Measurements from ENCODE around the gene GPS2. TPM values are rescaled to one million over a fixed set of nuclear protein-coding genes. Genes with fewer than 3 reads are reported as not detected.

GPS2 gene
- total and polyA plus RNA-seq, 11 donors, result 51.0 to 118 (median 62.3) TPM

DNA sequence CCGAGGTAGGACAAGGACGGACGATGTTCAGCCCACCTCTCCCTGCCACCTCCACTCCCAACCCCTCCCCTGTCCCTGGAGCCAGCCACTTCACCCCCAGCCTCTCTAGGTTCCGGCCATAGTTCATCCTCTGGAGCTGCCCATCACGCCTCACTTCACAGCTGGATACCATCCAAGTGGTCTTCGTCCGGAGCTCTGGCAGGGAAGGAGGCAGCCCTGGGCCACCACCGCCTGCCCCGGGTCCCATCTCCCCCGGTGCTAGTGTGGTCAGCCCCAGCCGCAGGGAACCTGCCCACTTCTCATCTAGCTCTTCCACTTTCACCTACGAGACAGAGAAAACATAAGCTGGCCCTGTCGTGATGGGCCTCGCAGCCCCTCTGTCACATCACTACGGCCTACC, 6.3 kb upstream of the GPS2 start:
- H3K4me3 ChIP-seq, result no peak overlapping the region
- ATAC-seq (no peak), DNase-seq (no peak)
- WGBS, 4 donors, result 83 to 93% (median 89%) methylated on average over 9 to 15 of the region's 15 CpGs
- H3K36me3 ChIP-seq, result peaks cover 0 to 99% (median 89%) of the 10 kb centered on the region in 9 donors
- intact Hi-C loops (cut with DNase I), result loop anchor here in 1 of 10 donors (1.0 kb wide), 1 partner anchor 11 kb away; no protein-coding TSS in a partner anchor
- H3K27me3 ChIP-seq, result no peaks in the 10 kb centered on the region
- TF ChIP-seq CTCF (IDR thresholded peaks at IDR 0.05) (no peak), POLR2A (IDR thresholded peaks at IDR 0.05) (no peak)
- no peak overlapping the region for H3K27ac ChIP-seq
- peaks cover 0 to 8% (median 0%) of the 10 kb centered on the region in 12 donors for H3K4me1 ChIP-seq
- H3K9me3 ChIP-seq, result no peaks in the 10 kb centered on the region

GRCh38 chr17:7318121-7318860, 3.1 kb upstream of the GPS2 start:
- no peak for DNase-seq

GRCh38 chr17:7317161-7317803, 2.1 kb upstream of the GPS2 start:
- intact Hi-C loops (cut with DNase I), result no loop called here
- H3K4me1 ChIP-seq, result peaks cover 3 to 34% (median 29%) of the 10 kb centered on the region in 12 donors
- H3K4me3 ChIP-seq, result no peak overlapping the region
- no peaks in the 10 kb centered on the region for H3K9me3 ChIP-seq
- no peak for ATAC-seq
- no peak for DNase-seq
- 82 to 85% (median 83%) methylated on average over 14 to 16 of the region's 16 CpGs for WGBS, 4 donors
- peaks cover 3 to 85% (median 77%) of the 10 kb centered on the region in 9 donors for H3K36me3 ChIP-seq
- H3K27ac ChIP-seq, result no peak overlapping the region
- no peaks in the 10 kb centered on the region for H3K27me3 ChIP-seq
- TF ChIP-seq CTCF (IDR thresholded peaks at IDR 0.05), result no peak

More at GRCh38 chr17:7318121-7318860, 3.1 kb upstream of the GPS2 start:
- ATAC-seq, result no peak
- Histone ChIP-seq H3K4me3 (no peak overlapping the region), H3K36me3 (peaks cover 3 to 85% (median 77%) of the 10 kb centered on the region in 9 donors), H3K27ac (no peak overlapping the region), H3K4me1 (peaks cover 3 to 24% (median 21%) of the 10 kb centered on the region in 12 donors), H3K9me3 (no peaks in the 10 kb centered on the region), H3K27me3 (no peaks in the 10 kb centered on the region)
- intact Hi-C loops (cut with DNase I), result no loop called here
- WGBS, 4 donors, result 86 to 92% (median 91%) methylated on average over 10 to 13 of the region's 13 CpGs
- TF ChIP-seq POLR2A (IDR thresholded peaks at IDR 0.05) (no peak), CTCF (IDR thresholded peaks at IDR 0.05) (no peak)

- ATAC-seq, result peak; percentile 1 to 13 (median 2)
- Histone ChIP-seq H3K27ac (peak overlapping the region; percentile 90 to 99 (median 96)), H3K4me1 (peaks cover 3 to 44% (median 29%) of the 10 kb centered on the region in 12 donors), H3K27me3 (no peaks in the 10 kb centered on the region), H3K36me3 (peaks cover 3 to 85% (median 77%) of the 10 kb centered on the region in 9 donors), H3K4me3 (peak overlapping the region; percentile 76 to 98 (median 92)), H3K9me3 (no peaks in the 10 kb centered on the region)
- peak in 1 of 5 donors; percentile 39 for DNase-seq
- TF ChIP-seq POLR2A (IDR thresholded peaks at IDR 0.05) (no peak), CTCF (IDR thresholded peaks at IDR 0.05) (no peak)
- 36 to 53% (median 38%) methylated on average over 21 to 30 of the region's 30 CpGs for WGBS, 4 donors
- intact Hi-C loops (cut with DNase I), result no loop called here
These were observed 543 bp upstream of the GPS2 start for GRCh38 chr17:7315570-7316235.

Measured in heart left ventricle (tissue), 16 donors.